Rectal smooth muscle tissue (tissue), 1 donor: ENCODE measurements around the gene GSG1L.
"Not testable (repeated sequence)": the region's sequence is repeated elsewhere in the genome, so short reads cannot be mapped to it uniquely, and the experiment has no call there.

Experiments used
- H3K27ac ChIP-seq: one replicate; pipeline ENCODE4 v1.7.0; 2013; ENCODE audit warnings: low read depth, low read length, inconsistent platforms
- H3K27me3 ChIP-seq: one replicate; pipeline ENCODE4 v1.7.0; 2013; ENCODE audit warnings: low read length; ENCODE audit not compliant: control insufficient read depth, insufficient read depth
- H3K36me3 ChIP-seq: one replicate; pipeline ENCODE4 v1.7.0; 2013; ENCODE audit warnings: low read length; ENCODE audit not compliant: control insufficient read depth, insufficient read depth
- H3K4me1 ChIP-seq: one replicate; pipeline ENCODE4 v1.7.0; 2013; ENCODE audit warnings: low read length; ENCODE audit not compliant: control insufficient read depth, insufficient read depth
- H3K4me3 ChIP-seq: one replicate; pipeline ENCODE4 v1.7.0; 2013; ENCODE audit warnings: low read length
- H3K9ac ChIP-seq: one replicate; pipeline ENCODE4 v1.7.0; 2013; ENCODE audit warnings: low read length

Gene GSG1L

GRCh38 chr16:27890006-27890405 lies 173.5 kb downstream of the GSG1L start:
- no peak overlapping the region for H3K27ac ChIP-seq
- H3K27me3 ChIP-seq = no peaks in the 10 kb centered on the region
- H3K4me1 ChIP-seq = no peaks in the 10 kb centered on the region
- H3K9ac ChIP-seq = no peak overlapping the region
- H3K4me3 ChIP-seq = no peak overlapping the region
- H3K36me3 ChIP-seq = no peaks in the 10 kb centered on the region

DNA sequence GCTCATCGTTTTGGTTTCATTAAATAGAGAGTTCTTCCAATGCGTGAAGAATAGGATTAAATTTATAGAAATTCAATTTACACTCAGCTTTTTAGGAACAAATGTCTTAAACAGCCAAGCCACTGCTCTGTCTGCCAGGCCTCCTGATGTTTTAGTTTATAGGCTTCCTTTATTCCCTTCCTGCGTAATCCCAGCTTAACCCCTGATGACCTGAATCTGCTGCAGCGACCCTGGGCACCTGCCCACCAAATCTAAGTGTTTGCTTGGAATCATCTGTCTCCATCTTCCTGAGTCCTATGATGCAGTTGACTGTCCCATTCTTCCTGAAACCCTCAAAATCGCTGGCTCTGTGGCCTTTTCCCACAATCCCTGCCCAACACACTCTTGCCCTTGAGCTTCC lies 179.9 kb downstream of the GSG1L start:
- no peak overlapping the region for H3K4me3 ChIP-seq
- no peaks in the 10 kb centered on the region for H3K4me1 ChIP-seq
- no peak overlapping the region for H3K9ac ChIP-seq
- H3K27ac ChIP-seq = no peak overlapping the region
- no peaks in the 10 kb centered on the region for H3K27me3 ChIP-seq
- no peaks in the 10 kb centered on the region for H3K36me3 ChIP-seq

- Histone ChIP-seq H3K27ac (no peak overlapping the region), H3K4me3 (no peak overlapping the region), H3K4me1 (no peaks in the 10 kb centered on the region), H3K9ac (no peak overlapping the region), H3K27me3 (no peaks in the 10 kb centered on the region), H3K36me3 (no peaks in the 10 kb centered on the region)
Measured at GRCh38 chr16:27880287-27880686, 183.2 kb downstream of the GSG1L start.

GRCh38 chr16:27879601-27880247 lies 183.8 kb downstream of the GSG1L start:
- no peak overlapping the region for H3K27ac ChIP-seq
- no peaks in the 10 kb centered on the region for H3K36me3 ChIP-seq
- H3K9ac ChIP-seq = no peak overlapping the region
- no peaks in the 10 kb centered on the region for H3K27me3 ChIP-seq
- no peak overlapping the region for H3K4me3 ChIP-seq
- H3K4me1 ChIP-seq = no peaks in the 10 kb centered on the region

GRCh38 chr16:27872627-27873026 lies 190.9 kb downstream of the GSG1L start:
- not testable (repeated sequence) for H3K27ac ChIP-seq, H3K4me3 ChIP-seq, H3K36me3 ChIP-seq, H3K4me1 ChIP-seq, H3K27me3 ChIP-seq, H3K9ac ChIP-seq

DNA sequence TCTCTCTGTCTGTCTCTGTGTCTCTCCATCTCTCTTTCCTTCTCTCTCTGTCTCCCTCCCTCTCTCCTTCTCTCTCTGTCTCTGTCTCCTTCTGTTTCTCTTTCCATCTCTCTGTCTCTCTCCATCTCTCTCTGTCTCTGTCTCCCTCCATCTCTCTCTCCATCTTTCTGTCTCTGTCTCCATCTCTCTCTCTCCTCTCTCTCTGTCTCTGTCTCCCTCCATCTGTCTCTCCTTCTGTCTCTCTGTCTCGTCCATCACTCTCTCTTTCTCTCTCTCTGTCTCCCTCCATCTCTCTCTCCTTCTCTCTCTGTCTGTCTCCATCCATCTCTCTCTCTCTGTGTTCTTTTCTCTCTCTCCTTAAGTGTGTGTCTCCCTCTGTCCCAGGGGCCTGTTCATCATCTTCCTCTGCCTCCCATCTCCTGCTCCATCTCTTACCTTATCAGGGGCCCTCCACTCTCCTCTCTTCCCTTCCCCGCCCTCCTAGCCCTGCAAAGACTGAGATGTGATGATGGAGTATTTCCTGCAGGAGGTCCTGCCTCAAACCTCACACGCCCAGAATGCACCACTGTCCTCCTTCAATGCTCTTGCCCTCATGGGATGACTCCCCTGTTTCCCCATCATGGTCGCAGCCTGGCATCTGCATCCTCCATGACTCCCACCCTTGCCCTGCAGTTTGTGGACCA lies 193.3 kb downstream of the GSG1L start:
- Histone ChIP-seq H3K4me1 (no peaks in the 10 kb centered on the region), H3K36me3 (no peaks in the 10 kb centered on the region), H3K4me3 (no peak overlapping the region), H3K27ac (no peak overlapping the region), H3K27me3 (peaks cover 2% of the 10 kb centered on the region), H3K9ac (no peak overlapping the region)

DNA sequence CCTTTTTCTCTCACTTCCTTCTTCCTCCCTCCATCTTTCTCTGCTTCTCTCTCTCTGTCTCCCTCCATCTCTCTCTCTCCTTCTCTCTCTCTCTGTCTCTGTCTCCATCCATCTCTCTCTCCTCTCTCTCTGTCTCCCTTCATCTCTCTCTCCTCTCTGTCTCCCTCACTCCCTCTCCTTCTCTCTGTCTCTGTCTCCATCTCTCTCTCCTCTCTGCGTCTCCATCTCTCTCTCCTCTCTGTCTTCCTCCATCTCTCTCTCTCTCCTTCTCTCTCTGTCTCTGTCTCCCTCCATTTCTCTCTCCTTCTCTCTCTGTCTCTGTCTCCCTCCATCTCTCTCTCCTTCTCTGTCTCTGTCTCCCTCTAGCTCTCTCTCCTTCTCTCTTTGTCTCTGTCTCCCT lies 194.1 kb downstream of the GSG1L start:
- Histone ChIP-seq H3K4me1 (no peaks in the 10 kb centered on the region), H3K27me3 (peaks cover 2% of the 10 kb centered on the region), H3K36me3 (no peaks in the 10 kb centered on the region), H3K4me3 (no peak overlapping the region), H3K27ac (no peak overlapping the region), H3K9ac (no peak overlapping the region)

DNA sequence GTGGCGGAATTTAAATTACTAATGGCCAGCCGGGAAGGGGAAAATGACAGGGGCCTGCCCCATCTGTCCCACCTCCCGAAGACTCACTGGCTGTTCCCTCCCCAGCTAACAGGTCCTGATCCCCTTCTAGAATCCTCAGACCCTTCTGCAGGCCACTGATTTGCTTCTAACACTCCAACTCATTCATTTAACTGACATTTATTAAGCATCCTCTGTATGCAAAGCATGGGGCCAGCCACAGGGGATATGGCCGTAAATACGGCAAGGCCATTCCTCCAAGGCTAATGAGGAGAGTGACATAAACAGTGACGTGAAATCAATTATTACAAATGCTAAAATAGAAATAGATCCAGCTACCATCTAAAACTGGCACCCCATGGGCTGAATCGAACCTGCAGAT lies 195.3 kb downstream of the GSG1L start:
- Histone ChIP-seq H3K27me3 (peaks cover 2% of the 10 kb centered on the region), H3K4me1 (no peaks in the 10 kb centered on the region), H3K36me3 (no peaks in the 10 kb centered on the region), H3K4me3 (no peak overlapping the region), H3K27ac (no peak overlapping the region), H3K9ac (no peak overlapping the region)

DNA sequence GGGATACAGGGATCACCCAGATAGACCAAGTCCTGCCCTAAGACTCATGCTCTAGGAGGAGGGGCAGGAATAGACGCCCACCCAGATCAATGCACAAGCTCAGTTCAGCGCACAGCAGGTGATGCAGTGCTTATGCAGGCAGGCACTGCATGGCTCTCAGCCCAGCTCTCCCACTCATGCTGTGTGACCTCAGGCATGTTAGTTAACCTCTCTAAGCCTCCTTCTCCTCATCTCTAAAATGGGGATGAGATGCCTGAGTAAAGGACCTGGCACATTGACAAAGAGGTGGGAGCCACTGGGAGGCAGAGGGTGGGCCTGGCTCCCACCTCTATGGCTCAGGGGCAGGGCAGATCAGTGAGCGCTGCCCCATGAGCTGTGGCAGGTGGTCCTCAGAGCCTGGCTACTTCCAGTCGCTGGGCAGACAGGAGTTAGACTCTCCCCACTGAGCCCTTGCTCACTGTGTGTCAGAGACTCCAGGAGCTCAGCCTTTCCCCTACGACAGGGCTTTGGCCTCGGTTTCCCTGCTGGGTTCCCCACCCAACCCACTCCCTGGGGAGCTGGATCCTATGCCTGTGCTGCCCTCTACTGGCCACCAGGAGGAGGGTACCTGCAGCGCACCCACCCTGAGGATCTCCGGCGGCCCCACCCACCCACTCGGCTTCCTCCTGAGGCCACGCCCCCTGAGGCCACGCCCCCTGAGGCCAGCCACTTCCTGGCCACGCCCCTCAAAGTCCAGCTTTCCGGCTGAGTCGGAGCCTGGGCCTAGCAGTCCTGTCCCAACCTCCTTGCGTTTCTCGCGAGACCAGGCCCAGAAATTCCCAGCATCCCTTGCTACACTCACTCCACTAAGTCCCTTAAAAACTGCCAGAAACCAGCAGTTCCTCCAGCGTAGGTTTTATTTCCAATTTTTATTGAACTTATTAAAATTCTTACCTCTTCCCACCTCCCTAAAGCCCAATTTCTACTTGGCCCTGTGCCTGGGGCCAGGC lies 196.1 kb downstream of the GSG1L start:
- Histone ChIP-seq H3K9ac (no peak overlapping the region), H3K27ac (no peak overlapping the region), H3K4me1 (no peaks in the 10 kb centered on the region), H3K27me3 (peaks cover 2% of the 10 kb centered on the region), H3K36me3 (no peaks in the 10 kb centered on the region), H3K4me3 (no peak overlapping the region)

- Histone ChIP-seq H3K27ac (no peak overlapping the region), H3K4me3 (no peak overlapping the region), H3K9ac (no peak overlapping the region), H3K4me1 (no peaks in the 10 kb centered on the region), H3K36me3 (no peaks in the 10 kb centered on the region), H3K27me3 (no peaks in the 10 kb centered on the region)
Measured at GRCh38 chr16:27863377-27863776, 200.1 kb downstream of the GSG1L start.

DNA sequence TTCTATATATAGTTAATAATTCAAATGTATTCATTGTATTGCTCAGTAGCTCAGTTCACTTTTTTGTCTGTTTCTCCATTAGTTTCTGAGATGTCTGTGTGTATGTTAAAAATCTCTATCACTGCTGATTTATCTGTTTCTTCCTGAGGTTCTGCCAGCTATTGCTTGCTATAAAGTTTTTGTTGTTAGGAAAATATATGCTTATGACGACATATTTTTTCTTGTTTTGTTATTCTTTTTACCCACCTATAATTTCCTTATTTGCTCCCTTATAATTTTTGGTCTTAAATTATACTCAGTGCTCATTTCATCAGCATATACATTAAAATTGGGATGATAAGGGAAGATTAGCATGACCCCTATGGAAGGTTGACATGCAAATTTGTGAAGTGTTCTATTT lies 200.6 kb downstream of the GSG1L start:
- Histone ChIP-seq H3K27ac (no peak overlapping the region), H3K4me3 (no peak overlapping the region), H3K4me1 (no peaks in the 10 kb centered on the region), H3K36me3 (no peaks in the 10 kb centered on the region), H3K9ac (no peak overlapping the region), H3K27me3 (no peaks in the 10 kb centered on the region)

- H3K9ac ChIP-seq = no peak overlapping the region
- H3K4me1 ChIP-seq = no peaks in the 10 kb centered on the region
- H3K36me3 ChIP-seq = no peaks in the 10 kb centered on the region
- no peak overlapping the region for H3K4me3 ChIP-seq
- H3K27me3 ChIP-seq = no peaks in the 10 kb centered on the region
- H3K27ac ChIP-seq = no peak overlapping the region
Measured at GRCh38 chr16:27860091-27860490, 203.4 kb downstream of the GSG1L start.
